SK-N-SH treated with all-trans-retinoic acid at 6 μM for 48 hours (cell line): ENCODE measurements around the gene SLC10A6.

Experiments
- ATAC-seq: fragments of 200-7000 bp; cut with Tn5 transposase; 3 replicates; pipeline ENCODE4 v1.9.1; 2020; ENCODE audit warnings: mild to moderate bottlenecking, moderate library complexity
- ARNTL ChIP-seq: fragments of 450-650 bp; formaldehyde crosslinking; IDR thresholded peaks from 2 replicates; pipeline ENCODE4 v1.5.0; 2020; ENCODE audit warnings: low read depth, mild to moderate bottlenecking, moderate library complexity, borderline replicate concordance
- CSDC2 ChIP-seq: fragments of 250-450 bp; sonication (Bioruptor Pico); IDR thresholded peaks from 2 replicates; pipeline ENCODE4 v1.5.0; 2020; ENCODE audit warnings: mild to moderate bottlenecking, moderate library complexity
- ESRRG ChIP-seq: fragments of 250-450 bp; sonication (Bioruptor Pico); IDR thresholded peaks from 2 replicates; pipeline ENCODE4 v1.6.1; 2021; ENCODE audit warnings: mild to moderate bottlenecking
- OSR1 ChIP-seq: fragments of 250-450 bp; sonication (Bioruptor Pico); IDR thresholded peaks from 2 replicates; pipeline ENCODE4 v1.8.0; 2022; ENCODE audit warnings: moderate library complexity, mild to moderate bottlenecking, inconsistent platforms
- PATZ1 ChIP-seq: fragments of 250-450 bp; sonication (Bioruptor Pico); IDR thresholded peaks from 2 replicates; pipeline ENCODE4 v1.8.0; 2020; ENCODE audit warnings: mild to moderate bottlenecking, moderate library complexity, borderline replicate concordance
- RARB ChIP-seq: fragments of 250-450 bp; sonication (Bioruptor Pico); IDR thresholded peaks from 2 replicates; pipeline ENCODE4 v1.8.0; 2021; ENCODE audit warnings: mild to moderate bottlenecking, moderate library complexity
- SNAI2 ChIP-seq: fragments of 250-450 bp; sonication (Bioruptor Pico); IDR thresholded peaks from 2 replicates; pipeline ENCODE4 v1.5.0; 2020; ENCODE audit warnings: mild to moderate bottlenecking, moderate library complexity
- ZC3H10 ChIP-seq: fragments of 250-450 bp; sonication (Bioruptor Pico); IDR thresholded peaks from 2 replicates; pipeline ENCODE4 v1.5.1; 2021; ENCODE audit warnings: mild to moderate bottlenecking, moderate library complexity
- ZFP3 ChIP-seq: fragments of 250-450 bp; sonication (Bioruptor Pico); IDR thresholded peaks from 2 replicates; pipeline ENCODE4 v1.5.0; 2020; ENCODE audit warnings: mild to moderate bottlenecking, moderate library complexity
- ZFP30 ChIP-seq: fragments of 450-650 bp; formaldehyde crosslinking; IDR thresholded peaks from 2 replicates; pipeline ENCODE4 v1.5.0; 2022; ENCODE audit warnings: mild to moderate bottlenecking, moderate library complexity
- ZNF565 ChIP-seq: fragments of 450-650 bp; formaldehyde crosslinking; conservative IDR thresholded peaks from 2 replicates; pipeline ENCODE4 v1.5.0; 2020; ENCODE audit warnings: low read depth, mild to moderate bottlenecking, moderate library complexity
- ZNF8 ChIP-seq: fragments of 450-650 bp; formaldehyde crosslinking; IDR thresholded peaks from 2 replicates; pipeline ENCODE4 v1.5.0; 2020; ENCODE audit warnings: mild to moderate bottlenecking, moderate library complexity
- TF ChIP-seq, protein P1 (sequence below): fragments of 250-450 bp; sonication (Bioruptor Pico); IDR thresholded peaks from 2 replicates; pipeline ENCODE4 v1.5.1; 2021; ENCODE audit warnings: mild to moderate bottlenecking, moderate library complexity
- TF ChIP-seq, protein P2 (sequence below): fragments of 250-450 bp; sonication (Bioruptor Pico); IDR thresholded peaks from 2 replicates; pipeline ENCODE4 v1.8.0; 2021; ENCODE audit warnings: low read depth, mild to moderate bottlenecking, moderate library complexity, borderline replicate concordance
- TF ChIP-seq, protein P3 (sequence below): fragments of 250-450 bp; sonication (Bioruptor Pico); IDR thresholded peaks from 2 replicates; pipeline ENCODE4 v1.5.0; 2020; ENCODE audit warnings: mild to moderate bottlenecking, moderate library complexity
- TF ChIP-seq, protein P4 (sequence below): fragments of 250-450 bp; sonication (Bioruptor Pico); IDR thresholded peaks from 2 replicates; pipeline ENCODE4 v1.5.1; 2020; ENCODE audit warnings: low read depth, mild to moderate bottlenecking, moderate library complexity

Gene SLC10A6

GRCh38 chr4:86810847-86811246, 38.3 kb downstream of the SLC10A6 start:
- ATAC-seq = no peak
- TF ChIP-seq CSDC2 (CRISPR knock-in tag) (no peak), ZC3H10 (no peak), ESRRG (no peak), ZNF565 (CRISPR knock-in tag) (no peak), SNAI2 (CRISPR knock-in tag) (no peak), ARNTL (CRISPR knock-in tag) (no peak), PATZ1 (CRISPR knock-in tag) (no peak), ZNF8 (no peak)
- TF ChIP-seq, protein P1, sequence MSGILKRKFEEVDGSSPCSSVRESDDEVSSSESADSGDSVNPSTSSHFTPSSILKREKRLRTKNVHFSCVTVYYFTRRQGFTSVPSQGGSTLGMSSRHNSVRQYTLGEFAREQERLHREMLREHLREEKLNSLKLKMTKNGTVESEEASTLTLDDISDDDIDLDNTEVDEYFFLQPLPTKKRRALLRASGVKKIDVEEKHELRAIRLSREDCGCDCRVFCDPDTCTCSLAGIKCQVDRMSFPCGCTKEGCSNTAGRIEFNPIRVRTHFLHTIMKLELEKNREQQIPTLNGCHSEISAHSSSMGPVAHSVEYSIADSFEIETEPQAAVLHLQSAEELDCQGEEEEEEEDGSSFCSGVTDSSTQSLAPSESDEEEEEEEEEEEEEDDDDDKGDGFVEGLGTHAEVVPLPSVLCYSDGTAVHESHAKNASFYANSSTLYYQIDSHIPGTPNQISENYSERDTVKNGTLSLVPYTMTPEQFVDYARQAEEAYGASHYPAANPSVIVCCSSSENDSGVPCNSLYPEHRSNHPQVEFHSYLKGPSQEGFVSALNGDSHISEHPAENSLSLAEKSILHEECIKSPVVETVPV (CRISPR knock-in tag) = no peak
- TF ChIP-seq, protein P2, sequence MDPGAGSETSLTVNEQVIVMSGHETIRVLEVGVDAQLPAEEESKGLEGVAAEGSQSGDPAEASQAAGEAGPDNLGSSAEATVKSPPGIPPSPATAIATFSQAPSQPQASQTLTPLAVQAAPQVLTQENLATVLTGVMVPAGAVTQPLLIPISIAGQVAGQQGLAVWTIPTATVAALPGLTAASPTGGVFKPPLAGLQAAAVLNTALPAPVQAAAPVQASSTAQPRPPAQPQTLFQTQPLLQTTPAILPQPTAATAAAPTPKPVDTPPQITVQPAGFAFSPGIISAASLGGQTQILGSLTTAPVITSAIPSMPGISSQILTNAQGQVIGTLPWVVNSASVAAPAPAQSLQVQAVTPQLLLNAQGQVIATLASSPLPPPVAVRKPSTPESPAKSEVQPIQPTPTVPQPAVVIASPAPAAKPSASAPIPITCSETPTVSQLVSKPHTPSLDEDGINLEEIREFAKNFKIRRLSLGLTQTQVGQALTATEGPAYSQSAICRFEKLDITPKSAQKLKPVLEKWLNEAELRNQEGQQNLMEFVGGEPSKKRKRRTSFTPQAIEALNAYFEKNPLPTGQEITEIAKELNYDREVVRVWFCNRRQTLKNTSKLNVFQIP = no peak
- TF ChIP-seq, protein P3, sequence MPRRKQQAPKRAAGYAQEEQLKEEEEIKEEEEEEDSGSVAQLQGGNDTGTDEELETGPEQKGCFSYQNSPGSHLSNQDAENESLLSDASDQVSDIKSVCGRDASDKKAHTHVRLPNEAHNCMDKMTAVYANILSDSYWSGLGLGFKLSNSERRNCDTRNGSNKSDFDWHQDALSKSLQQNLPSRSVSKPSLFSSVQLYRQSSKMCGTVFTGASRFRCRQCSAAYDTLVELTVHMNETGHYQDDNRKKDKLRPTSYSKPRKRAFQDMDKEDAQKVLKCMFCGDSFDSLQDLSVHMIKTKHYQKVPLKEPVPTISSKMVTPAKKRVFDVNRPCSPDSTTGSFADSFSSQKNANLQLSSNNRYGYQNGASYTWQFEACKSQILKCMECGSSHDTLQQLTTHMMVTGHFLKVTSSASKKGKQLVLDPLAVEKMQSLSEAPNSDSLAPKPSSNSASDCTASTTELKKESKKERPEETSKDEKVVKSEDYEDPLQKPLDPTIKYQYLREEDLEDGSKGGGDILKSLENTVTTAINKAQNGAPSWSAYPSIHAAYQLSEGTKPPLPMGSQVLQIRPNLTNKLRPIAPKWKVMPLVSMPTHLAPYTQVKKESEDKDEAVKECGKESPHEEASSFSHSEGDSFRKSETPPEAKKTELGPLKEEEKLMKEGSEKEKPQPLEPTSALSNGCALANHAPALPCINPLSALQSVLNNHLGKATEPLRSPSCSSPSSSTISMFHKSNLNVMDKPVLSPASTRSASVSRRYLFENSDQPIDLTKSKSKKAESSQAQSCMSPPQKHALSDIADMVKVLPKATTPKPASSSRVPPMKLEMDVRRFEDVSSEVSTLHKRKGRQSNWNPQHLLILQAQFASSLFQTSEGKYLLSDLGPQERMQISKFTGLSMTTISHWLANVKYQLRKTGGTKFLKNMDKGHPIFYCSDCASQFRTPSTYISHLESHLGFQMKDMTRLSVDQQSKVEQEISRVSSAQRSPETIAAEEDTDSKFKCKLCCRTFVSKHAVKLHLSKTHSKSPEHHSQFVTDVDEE = no peak

DNA sequence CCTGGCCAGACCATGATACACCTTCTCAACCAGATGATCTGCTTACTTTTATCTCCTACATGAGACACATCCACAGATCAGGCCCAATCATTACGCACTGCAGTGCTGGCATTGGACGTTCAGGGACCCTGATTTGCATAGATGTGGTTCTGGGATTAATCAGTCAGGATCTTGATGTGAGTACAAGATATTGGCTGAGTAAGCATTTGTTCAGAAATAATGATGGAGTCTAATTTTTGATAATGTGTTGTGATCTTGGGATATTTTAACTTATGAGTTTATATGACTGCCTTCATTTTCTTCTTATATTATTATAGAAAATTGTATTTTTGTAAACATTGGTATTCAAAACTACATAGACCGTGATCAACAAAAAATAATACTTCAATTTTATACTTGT, 39.4 kb downstream of the SLC10A6 start:
- no peak for TF ChIP-seq OSR1 (CRISPR knock-in tag)
- TF ChIP-seq ZNF8 = no peak
- TF ChIP-seq, protein P2 = no peak
- TF ChIP-seq RARB = no peak
- TF ChIP-seq, protein P1 (CRISPR knock-in tag) = no peak
- no peak for TF ChIP-seq ZFP30
- no peak for TF ChIP-seq ZFP3 (CRISPR knock-in tag)
- no peak for TF ChIP-seq PATZ1 (CRISPR knock-in tag)
- TF ChIP-seq, protein P4, sequence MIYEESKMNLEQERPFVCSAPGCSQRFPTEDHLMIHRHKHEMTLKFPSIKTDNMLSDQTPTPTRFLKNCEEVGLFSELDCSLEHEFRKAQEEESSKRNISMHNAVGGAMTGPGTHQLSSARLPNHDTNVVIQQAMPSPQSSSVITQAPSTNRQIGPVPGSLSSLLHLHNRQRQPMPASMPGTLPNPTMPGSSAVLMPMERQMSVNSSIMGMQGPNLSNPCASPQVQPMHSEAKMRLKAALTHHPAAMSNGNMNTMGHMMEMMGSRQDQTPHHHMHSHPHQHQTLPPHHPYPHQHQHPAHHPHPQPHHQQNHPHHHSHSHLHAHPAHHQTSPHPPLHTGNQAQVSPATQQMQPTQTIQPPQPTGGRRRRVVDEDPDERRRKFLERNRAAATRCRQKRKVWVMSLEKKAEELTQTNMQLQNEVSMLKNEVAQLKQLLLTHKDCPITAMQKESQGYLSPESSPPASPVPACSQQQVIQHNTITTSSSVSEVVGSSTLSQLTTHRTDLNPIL = no peak
- ATAC-seq = no peak
